SU-DHL-6 (cell line): ENCODE results near the gene DLG2.

Source experiments
- H2AFZ ChIP-seq: fragments of 200-600 bp; sonication (generic); 2 replicates; pipeline ENCODE4 v1.6.1; 2014; ENCODE audit warnings: low read depth, mild to moderate bottlenecking, moderate library complexity, mixed read lengths, antibody characterized with exemption, low read length; ENCODE audit not compliant: severe bottlenecking
- H3F3A ChIP-seq: fragments of 200-600 bp; shearing (Covaris generic); 2 replicates; pipeline ENCODE4 v1.6.0; 2016; ENCODE audit warnings: antibody characterized with exemption, mild to moderate bottlenecking; ENCODE audit not compliant: insufficient read depth
- H3K27ac ChIP-seq: fragments of 200-600 bp; sonication (generic); 2 replicates; pipeline ENCODE4 v1.5.1; 2016; ENCODE audit warnings: low read depth, mild to moderate bottlenecking, low read length, moderate library complexity, mixed read lengths
- H3K27me3 ChIP-seq: fragments of 200-600 bp; sonication (generic), shearing (Covaris generic); 2 replicates; pipeline ENCODE4 v1.6.0; 2014; ENCODE audit warnings: mild to moderate bottlenecking, low read length
- H3K36me3 ChIP-seq: fragments of 200-600 bp; sonication (generic); 2 replicates; pipeline ENCODE4 v1.6.1; 2014; ENCODE audit warnings: mild to moderate bottlenecking, low read length, mixed read lengths
- H3K4me2 ChIP-seq: fragments of 300-600, 200-600 bp; shearing (Covaris generic), sonication (generic); 2 replicates; pipeline ENCODE4 v1.6.0; 2014; ENCODE audit warnings: low read length, low read depth, mild to moderate bottlenecking; ENCODE audit not compliant: poor library complexity, severe bottlenecking
- H3K4me3 ChIP-seq: fragments of 200-600 bp; sonication (generic); 2 replicates; pipeline ENCODE4 v1.5.1; 2014; ENCODE audit warnings: antibody characterized with exemption, low read length, mild to moderate bottlenecking, mixed read lengths; ENCODE audit not compliant: insufficient read depth, poor library complexity, severe bottlenecking
- H3K79me2 ChIP-seq: fragments of 200-600 bp; sonication (generic); 2 replicates; pipeline ENCODE4 v1.6.1; 2014; ENCODE audit warnings: mild to moderate bottlenecking, low read length, moderate library complexity; ENCODE audit not compliant: insufficient read depth
- H3K9ac ChIP-seq: fragments of 200-600 bp; sonication (generic); 2 replicates; pipeline ENCODE4 v1.7.0; 2014; ENCODE audit warnings: mild to moderate bottlenecking, low read length
- H3K9me2 ChIP-seq: fragments of 200-600 bp; sonication (generic); replicated peaks from 2 replicates; pipeline ENCODE4 v1.6.1; 2014; ENCODE audit warnings: low read length; ENCODE audit not compliant: insufficient read depth
- H3K9me3 ChIP-seq: fragments of 200-600 bp; sonication (generic); 2 replicates; pipeline ENCODE4 v1.6.1; 2014; ENCODE audit warnings: low read length, mixed read lengths; ENCODE audit not compliant: insufficient read depth
- H4K20me1 ChIP-seq: fragments of 200-600 bp; sonication (generic); 2 replicates; pipeline ENCODE4 v1.6.1; 2014; ENCODE audit warnings: low read depth, mild to moderate bottlenecking, antibody characterized with exemption, low read length, moderate library complexity, mixed read lengths
- EZH2phosphoT487 ChIP-seq: fragments of 200-600 bp; sonication (generic), shearing (Covaris generic); conservative IDR thresholded peaks from 2 replicates; pipeline ENCODE4 v1.6.1; 2018; ENCODE audit warnings: mild to moderate bottlenecking, antibody characterized with exemption, low read length, moderate library complexity, mixed read lengths
- TF ChIP-seq, protein P1 (sequence below): fragments of 200-600 bp; sonication (generic); IDR thresholded peaks from one replicate; pipeline ENCODE4 v1.5.1; 2017; ENCODE audit warnings: antibody characterized with exemption, mild to moderate bottlenecking, low read length, moderate library complexity; ENCODE audit not compliant: insufficient read depth, poor library complexity, severe bottlenecking

DLG2 gene

DNA sequence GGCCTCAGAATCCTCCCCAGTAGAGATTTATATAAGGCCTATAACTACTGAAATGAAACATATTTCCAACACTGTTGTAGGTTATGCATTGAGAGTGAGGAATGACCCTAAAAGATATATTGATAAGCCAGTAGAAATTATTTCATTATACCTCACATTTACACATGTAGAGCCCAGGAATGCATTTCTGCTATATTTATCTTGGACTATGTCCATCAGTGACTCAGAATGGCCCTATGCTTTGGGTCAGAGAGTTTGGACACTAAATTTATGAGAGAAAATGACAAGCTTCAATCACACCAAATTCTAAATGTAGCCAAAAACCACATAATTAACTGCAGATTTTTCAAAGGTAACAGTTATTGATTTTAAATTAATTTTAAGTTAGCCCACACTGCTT, 761.9 kb downstream of the DLG2 start:
- Histone ChIP-seq H3K4me2 (no peak overlapping the region), H3K27ac (no peak overlapping the region), H3K27me3 (no peaks in the 10 kb centered on the region), H3K9me2 (no peaks in the 10 kb centered on the region), H3K79me2 (no peaks in the 10 kb centered on the region), H4K20me1 (no peaks in the 10 kb centered on the region), H3K9me3 (no peaks in the 10 kb centered on the region), H3F3A (no peaks in the 10 kb centered on the region), H2AFZ (no peak overlapping the region), H3K9ac (no peak overlapping the region), H3K36me3 (no peaks in the 10 kb centered on the region), H3K4me3 (no peak overlapping the region)
- no peak for TF ChIP-seq EZH2phosphoT487
- TF ChIP-seq, protein P1, sequence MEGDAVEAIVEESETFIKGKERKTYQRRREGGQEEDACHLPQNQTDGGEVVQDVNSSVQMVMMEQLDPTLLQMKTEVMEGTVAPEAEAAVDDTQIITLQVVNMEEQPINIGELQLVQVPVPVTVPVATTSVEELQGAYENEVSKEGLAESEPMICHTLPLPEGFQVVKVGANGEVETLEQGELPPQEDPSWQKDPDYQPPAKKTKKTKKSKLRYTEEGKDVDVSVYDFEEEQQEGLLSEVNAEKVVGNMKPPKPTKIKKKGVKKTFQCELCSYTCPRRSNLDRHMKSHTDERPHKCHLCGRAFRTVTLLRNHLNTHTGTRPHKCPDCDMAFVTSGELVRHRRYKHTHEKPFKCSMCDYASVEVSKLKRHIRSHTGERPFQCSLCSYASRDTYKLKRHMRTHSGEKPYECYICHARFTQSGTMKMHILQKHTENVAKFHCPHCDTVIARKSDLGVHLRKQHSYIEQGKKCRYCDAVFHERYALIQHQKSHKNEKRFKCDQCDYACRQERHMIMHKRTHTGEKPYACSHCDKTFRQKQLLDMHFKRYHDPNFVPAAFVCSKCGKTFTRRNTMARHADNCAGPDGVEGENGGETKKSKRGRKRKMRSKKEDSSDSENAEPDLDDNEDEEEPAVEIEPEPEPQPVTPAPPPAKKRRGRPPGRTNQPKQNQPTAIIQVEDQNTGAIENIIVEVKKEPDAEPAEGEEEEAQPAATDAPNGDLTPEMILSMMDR: no peak

DNA sequence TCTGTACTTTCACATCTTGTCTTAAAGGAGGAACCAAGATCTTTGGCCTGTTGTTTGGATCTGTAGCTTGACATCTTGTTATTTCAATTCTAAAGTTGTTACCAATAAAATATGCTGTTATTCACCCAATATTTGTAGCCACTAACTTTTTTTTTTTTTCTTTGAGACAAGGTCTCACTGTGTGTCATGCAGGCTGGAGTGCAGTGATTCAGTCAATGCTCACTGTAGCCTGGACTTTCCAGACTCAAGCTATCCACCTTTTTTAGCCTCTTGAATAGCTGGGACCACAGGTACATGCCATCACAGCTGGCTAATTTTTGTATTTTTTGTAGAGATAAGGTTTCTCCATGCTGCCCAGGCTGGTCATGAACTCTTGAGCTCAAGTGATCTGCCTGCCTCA, 769.4 kb downstream of the DLG2 start:
- no peaks in the 10 kb centered on the region for H4K20me1 ChIP-seq
- no peaks in the 10 kb centered on the region for H3K9me3 ChIP-seq
- H3K9ac ChIP-seq: no peak overlapping the region
- no peaks in the 10 kb centered on the region for H3K79me2 ChIP-seq
- H2AFZ ChIP-seq: no peak overlapping the region
- H3K27ac ChIP-seq: no peak overlapping the region
- no peaks in the 10 kb centered on the region for H3K27me3 ChIP-seq
- no peaks in the 10 kb centered on the region for H3K9me2 ChIP-seq
- no peaks in the 10 kb centered on the region for H3F3A ChIP-seq
- TF ChIP-seq, protein P1: no peak
- no peak for TF ChIP-seq EZH2phosphoT487
- H3K36me3 ChIP-seq: no peaks in the 10 kb centered on the region
- no peak overlapping the region for H3K4me3 ChIP-seq
- no peak overlapping the region for H3K4me2 ChIP-seq

DNA sequence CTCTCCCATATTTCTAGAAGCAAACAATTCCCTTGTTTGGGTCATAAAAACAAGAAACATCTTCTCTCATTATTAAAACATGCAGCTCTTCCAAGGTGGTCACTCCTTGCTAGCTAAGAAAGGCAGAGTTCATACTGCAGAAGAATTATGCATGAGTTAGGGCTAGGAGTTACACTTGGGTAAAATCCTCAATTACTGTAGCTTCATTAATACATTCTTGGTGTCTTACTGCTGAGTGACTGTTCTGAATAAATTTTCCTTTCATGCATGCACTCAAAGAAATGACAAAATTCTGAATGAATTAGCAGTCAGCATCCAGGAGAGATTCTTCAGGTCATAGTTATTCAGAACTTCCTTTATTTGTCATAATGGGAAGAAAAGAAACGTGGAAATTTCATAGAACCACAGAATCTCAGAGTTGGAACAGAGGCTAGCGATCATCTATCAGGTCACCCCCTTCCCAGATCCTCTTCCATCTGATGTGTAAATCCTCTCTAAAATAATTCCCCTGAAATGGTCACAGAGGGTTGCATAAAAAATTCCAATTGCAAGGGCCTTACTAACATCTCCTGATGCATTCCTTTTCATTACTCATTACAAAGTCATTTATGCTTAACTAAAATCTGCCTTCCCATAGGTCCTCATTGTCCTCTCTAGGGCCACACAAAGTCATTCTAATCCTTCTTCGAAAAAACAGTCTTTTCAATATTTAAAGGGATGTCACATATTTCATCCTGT, 771.5 kb downstream of the DLG2 start:
- no peak overlapping the region for H2AFZ ChIP-seq
- no peaks in the 10 kb centered on the region for H3K9me2 ChIP-seq
- TF ChIP-seq, protein P1: no peak
- TF ChIP-seq EZH2phosphoT487: no peak
- no peaks in the 10 kb centered on the region for H3K79me2 ChIP-seq
- no peak overlapping the region for H3K27ac ChIP-seq
- H3K36me3 ChIP-seq: no peaks in the 10 kb centered on the region
- H3K4me2 ChIP-seq: no peak overlapping the region
- no peaks in the 10 kb centered on the region for H3F3A ChIP-seq
- no peak overlapping the region for H3K9ac ChIP-seq
- no peak overlapping the region for H3K4me3 ChIP-seq
- H3K27me3 ChIP-seq: no peaks in the 10 kb centered on the region
- no peaks in the 10 kb centered on the region for H4K20me1 ChIP-seq
- no peaks in the 10 kb centered on the region for H3K9me3 ChIP-seq

DNA sequence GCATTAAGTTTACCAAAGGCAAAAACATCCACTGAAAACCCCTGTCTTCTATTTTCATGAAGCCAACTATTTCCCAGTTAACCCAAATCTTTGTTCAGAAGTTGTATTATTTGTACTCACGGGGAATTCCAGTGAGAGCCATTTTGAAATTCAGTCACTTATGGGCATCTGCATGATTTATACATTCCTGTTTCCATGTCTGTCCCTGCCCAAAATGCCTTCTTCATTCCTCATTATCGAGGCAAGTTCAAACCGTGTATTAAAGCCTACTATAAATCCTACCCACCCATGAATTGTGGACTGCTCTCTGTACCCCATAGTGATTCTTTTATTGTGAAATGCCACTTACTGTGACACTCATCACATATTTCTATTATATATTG, 772.7 kb downstream of the DLG2 start:
- H3F3A ChIP-seq: no peaks in the 10 kb centered on the region
- H4K20me1 ChIP-seq: no peaks in the 10 kb centered on the region
- no peak overlapping the region for H3K4me3 ChIP-seq
- no peak overlapping the region for H3K27ac ChIP-seq
- no peaks in the 10 kb centered on the region for H3K79me2 ChIP-seq
- no peaks in the 10 kb centered on the region for H3K27me3 ChIP-seq
- TF ChIP-seq EZH2phosphoT487: no peak
- TF ChIP-seq, protein P1: no peak
- H3K9me2 ChIP-seq: no peaks in the 10 kb centered on the region
- no peaks in the 10 kb centered on the region for H3K9me3 ChIP-seq
- no peak overlapping the region for H3K4me2 ChIP-seq
- no peak overlapping the region for H2AFZ ChIP-seq
- H3K9ac ChIP-seq: no peak overlapping the region
- no peaks in the 10 kb centered on the region for H3K36me3 ChIP-seq
